WTC11 (cell line): Measurements from ENCODE around the gene TCTN3. TPM values are rescaled to one million over a fixed set of nuclear protein-coding genes. Genes with fewer than 3 reads are reported as not detected.

ENCODE experiments used
- ATAC-seq: fragments of 200-7000 bp; cut with Tn5 transposase; 2 replicates; pipeline ENCODE4 v1.10.0; 2021; ENCODE audit warnings: mild to moderate bottlenecking, moderate library complexity
- CTCF ChIA-PET: fragments of 300-600 bp; sonication (Branson Sonifier 250); formaldehyde crosslinking; loops from one replicate; lab custom pipeline; 2021; ENCODE audit warnings: antibody characterized with exemption; lab: Charles Lee
- POLR2A ChIA-PET: fragments of 350-600 bp; sonication (Branson Sonifier 250); formaldehyde crosslinking; loops from one replicate; lab custom pipeline; 2021; ENCODE audit warnings: antibody characterized with exemption; lab: Charles Lee
- DNase-seq: peaks from one replicate; pipeline ENCODE4 v3.0.0; 2021; ENCODE audit warnings: low spot score
- H3K27ac Mint-ChIP-seq: 2 replicates; pipeline ENCODE4 v1.8.0; 2021; ENCODE audit warnings: mixed read lengths
- H3K27me3 Mint-ChIP-seq: 2 replicates; pipeline ENCODE4 v1.8.0; 2021; ENCODE audit warnings: low read depth, mild to moderate bottlenecking, moderate library complexity, mixed read lengths
- H3K36me3 Mint-ChIP-seq: 2 replicates; pipeline ENCODE4 v1.8.0; 2021; ENCODE audit warnings: mixed read lengths
- H3K4me1 Mint-ChIP-seq: 2 replicates; pipeline ENCODE4 v1.8.0; 2022; ENCODE audit warnings: mixed read lengths
- H3K4me3 Mint-ChIP-seq: 2 replicates; pipeline ENCODE4 v1.8.0; 2021; ENCODE audit warnings: mild to moderate bottlenecking, moderate library complexity, mixed read lengths
- H3K9me3 Mint-ChIP-seq: 2 replicates; pipeline ENCODE4 v1.8.0; 2021; ENCODE audit warnings: mixed read lengths
- E2F1 ChIP-seq: sonication (generic); formaldehyde crosslinking; IDR thresholded peaks from 2 replicates; pipeline ENCODE4 v1.8.0; 2022; ENCODE audit warnings: mild to moderate bottlenecking, missing genetic modification reagents
- E2F5 ChIP-seq: sonication (generic); formaldehyde crosslinking; IDR thresholded peaks from 2 replicates; pipeline ENCODE4 v1.8.1; 2022; ENCODE audit warnings: mild to moderate bottlenecking, moderate library complexity, missing genetic modification reagents
- EMX1 ChIP-seq: fragments of 250-450 bp; sonication (Bioruptor Pico); IDR thresholded peaks from 2 replicates; pipeline ENCODE4 v1.8.0; 2021; ENCODE audit warnings: mild to moderate bottlenecking
- FOXJ3 ChIP-seq: sonication (generic); formaldehyde crosslinking; IDR thresholded peaks from 2 replicates; pipeline ENCODE4 v1.9.0; 2021; ENCODE audit warnings: missing genetic modification reagents, mild to moderate bottlenecking, borderline replicate concordance
- FOXK1 ChIP-seq: sonication (generic); formaldehyde crosslinking; IDR thresholded peaks from 2 replicates; pipeline ENCODE4 v1.8.0; 2022; ENCODE audit warnings: mild to moderate bottlenecking, moderate library complexity, missing genetic modification reagents
- FOXP1 ChIP-seq: sonication (generic); formaldehyde crosslinking; IDR thresholded peaks from 2 replicates; pipeline ENCODE4 v1.8.0; 2022; ENCODE audit warnings: missing genetic modification reagents, mild to moderate bottlenecking, moderate library complexity, borderline replicate concordance
- GRHL2 ChIP-seq: fragments of 250-450 bp; sonication (Bioruptor Pico); IDR thresholded peaks from 2 replicates; pipeline ENCODE4 v1.8.0; 2022; ENCODE audit warnings: mild to moderate bottlenecking, moderate library complexity; ENCODE audit not compliant: insufficient replicate concordance, severe bottlenecking
- JUN ChIP-seq: sonication (generic); formaldehyde crosslinking; IDR thresholded peaks from 2 replicates; pipeline ENCODE4 v1.8.0; 2023; ENCODE audit warnings: mild to moderate bottlenecking, missing genetic modification reagents
- NR3C1 ChIP-seq: sonication (generic); formaldehyde crosslinking; conservative IDR thresholded peaks from 2 replicates; pipeline ENCODE4 v1.8.1; 2023; ENCODE audit warnings: low read depth, mild to moderate bottlenecking, missing genetic modification reagents
- RORB ChIP-seq: fragments of 250-450 bp; sonication (Bioruptor Pico); IDR thresholded peaks from 2 replicates; pipeline ENCODE4 v1.9.0; 2021; ENCODE audit warnings: mild to moderate bottlenecking
- SMAD4 ChIP-seq: sonication (generic); formaldehyde crosslinking; IDR thresholded peaks from 2 replicates; pipeline ENCODE4 v1.8.0; 2022; ENCODE audit warnings: mild to moderate bottlenecking, missing genetic modification reagents
- TCF7 ChIP-seq: sonication (generic); formaldehyde crosslinking; IDR thresholded peaks from 2 replicates; pipeline ENCODE4 v1.8.0; 2022; ENCODE audit warnings: mild to moderate bottlenecking, low read depth, missing genetic modification reagents, moderate library complexity
- ZBTB21 ChIP-seq: sonication (generic); formaldehyde crosslinking; IDR thresholded peaks from 2 replicates; pipeline ENCODE4 v1.8.1; 2023; ENCODE audit warnings: mild to moderate bottlenecking, missing genetic modification reagents, borderline replicate concordance
- ZMAT4 ChIP-seq: fragments of 250-450 bp; sonication (Bioruptor Pico); IDR thresholded peaks from 2 replicates; pipeline ENCODE4 v1.9.0; 2021; ENCODE audit warnings: mild to moderate bottlenecking
- ZNF263 ChIP-seq: sonication (generic); formaldehyde crosslinking; IDR thresholded peaks from 2 replicates; pipeline ENCODE4 v1.8.1; 2022; ENCODE audit warnings: low read depth, mild to moderate bottlenecking, moderate library complexity, missing genetic modification reagents
- ZNF423 ChIP-seq: fragments of 250-450 bp; sonication (Bioruptor Pico); IDR thresholded peaks from 2 replicates; pipeline ENCODE4 v2.1.2; 2022; ENCODE audit warnings: mild to moderate bottlenecking, moderate library complexity
- ZNF512 ChIP-seq: sonication (generic); formaldehyde crosslinking; IDR thresholded peaks from 2 replicates; pipeline ENCODE4 v1.8.1; 2022; ENCODE audit warnings: missing genetic modification reagents, borderline replicate concordance
- total RNA-seq: library from RNA; stranded (reverse); gene quantifications from 3 replicates; pipeline ENCODE4 v1.2.3, GENCODE V29; 2021
- TF ChIP-seq, protein P1 (sequence below): sonication (generic); formaldehyde crosslinking; conservative IDR thresholded peaks from 2 replicates; pipeline ENCODE4 v1.8.1; 2022; ENCODE audit warnings: mild to moderate bottlenecking, missing genetic modification reagents
- TF ChIP-seq, protein P2 (sequence below): sonication (generic); formaldehyde crosslinking; IDR thresholded peaks from 2 replicates; pipeline ENCODE4 v1.8.0; 2023; ENCODE audit warnings: missing genetic modification reagents, mild to moderate bottlenecking, borderline replicate concordance
- TF ChIP-seq, protein P3 (sequence below): sonication (generic); formaldehyde crosslinking; IDR thresholded peaks from 2 replicates; pipeline ENCODE4 v1.8.1; 2023; ENCODE audit warnings: mild to moderate bottlenecking, missing genetic modification reagents

Gene TCTN3
- total RNA-seq, 1 experiment from 2014 or later = 26.4 TPM

GRCh38 chr10:95651346-95652060 lies 42.2 kb downstream of the TCTN3 start:
- ChIA-PET POLR2A (no interaction called here), CTCF (interaction anchor here (2.8 kb wide), 1 partner anchor 42 kb away, joined by 7 read pairs; the partner anchor contains the start of gene TCTN3)
- H3K36me3 Mint-ChIP-seq = peaks cover 54% of the 10 kb centered on the region
- TF ChIP-seq GRHL2 (CRISPR knock-in tag) (no peak), SMAD4 (CRISPR knock-in tag) (no peak), ZBTB21 (CRISPR knock-in tag) (no peak), EMX1 (no peak), FOXJ3 (CRISPR knock-in tag) (no peak), E2F5 (CRISPR knock-in tag) (no peak), TCF7 (CRISPR knock-in tag) (no peak), ZNF423 (no peak), FOXP1 (CRISPR knock-in tag) (no peak), ZMAT4 (CRISPR knock-in tag) (no peak), RORB (CRISPR knock-in tag) (no peak), FOXK1 (CRISPR knock-in tag) (no peak), ZNF512 (CRISPR knock-in tag) (no peak), JUN (CRISPR knock-in tag) (no peak), ZNF263 (no peak), E2F1 (CRISPR knock-in tag) (no peak), NR3C1 (CRISPR knock-in tag) (no peak)
- TF ChIP-seq, protein P1, sequence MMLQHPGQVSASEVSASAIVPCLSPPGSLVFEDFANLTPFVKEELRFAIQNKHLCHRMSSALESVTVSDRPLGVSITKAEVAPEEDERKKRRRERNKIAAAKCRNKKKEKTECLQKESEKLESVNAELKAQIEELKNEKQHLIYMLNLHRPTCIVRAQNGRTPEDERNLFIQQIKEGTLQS = no peak
- TF ChIP-seq, protein P2, sequence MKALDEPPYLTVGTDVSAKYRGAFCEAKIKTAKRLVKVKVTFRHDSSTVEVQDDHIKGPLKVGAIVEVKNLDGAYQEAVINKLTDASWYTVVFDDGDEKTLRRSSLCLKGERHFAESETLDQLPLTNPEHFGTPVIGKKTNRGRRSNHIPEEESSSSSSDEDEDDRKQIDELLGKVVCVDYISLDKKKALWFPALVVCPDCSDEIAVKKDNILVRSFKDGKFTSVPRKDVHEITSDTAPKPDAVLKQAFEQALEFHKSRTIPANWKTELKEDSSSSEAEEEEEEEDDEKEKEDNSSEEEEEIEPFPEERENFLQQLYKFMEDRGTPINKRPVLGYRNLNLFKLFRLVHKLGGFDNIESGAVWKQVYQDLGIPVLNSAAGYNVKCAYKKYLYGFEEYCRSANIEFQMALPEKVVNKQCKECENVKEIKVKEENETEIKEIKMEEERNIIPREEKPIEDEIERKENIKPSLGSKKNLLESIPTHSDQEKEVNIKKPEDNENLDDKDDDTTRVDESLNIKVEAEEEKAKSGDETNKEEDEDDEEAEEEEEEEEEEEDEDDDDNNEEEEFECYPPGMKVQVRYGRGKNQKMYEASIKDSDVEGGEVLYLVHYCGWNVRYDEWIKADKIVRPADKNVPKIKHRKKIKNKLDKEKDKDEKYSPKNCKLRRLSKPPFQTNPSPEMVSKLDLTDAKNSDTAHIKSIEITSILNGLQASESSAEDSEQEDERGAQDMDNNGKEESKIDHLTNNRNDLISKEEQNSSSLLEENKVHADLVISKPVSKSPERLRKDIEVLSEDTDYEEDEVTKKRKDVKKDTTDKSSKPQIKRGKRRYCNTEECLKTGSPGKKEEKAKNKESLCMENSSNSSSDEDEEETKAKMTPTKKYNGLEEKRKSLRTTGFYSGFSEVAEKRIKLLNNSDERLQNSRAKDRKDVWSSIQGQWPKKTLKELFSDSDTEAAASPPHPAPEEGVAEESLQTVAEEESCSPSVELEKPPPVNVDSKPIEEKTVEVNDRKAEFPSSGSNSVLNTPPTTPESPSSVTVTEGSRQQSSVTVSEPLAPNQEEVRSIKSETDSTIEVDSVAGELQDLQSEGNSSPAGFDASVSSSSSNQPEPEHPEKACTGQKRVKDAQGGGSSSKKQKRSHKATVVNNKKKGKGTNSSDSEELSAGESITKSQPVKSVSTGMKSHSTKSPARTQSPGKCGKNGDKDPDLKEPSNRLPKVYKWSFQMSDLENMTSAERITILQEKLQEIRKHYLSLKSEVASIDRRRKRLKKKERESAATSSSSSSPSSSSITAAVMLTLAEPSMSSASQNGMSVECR = no peak
- TF ChIP-seq, protein P3, sequence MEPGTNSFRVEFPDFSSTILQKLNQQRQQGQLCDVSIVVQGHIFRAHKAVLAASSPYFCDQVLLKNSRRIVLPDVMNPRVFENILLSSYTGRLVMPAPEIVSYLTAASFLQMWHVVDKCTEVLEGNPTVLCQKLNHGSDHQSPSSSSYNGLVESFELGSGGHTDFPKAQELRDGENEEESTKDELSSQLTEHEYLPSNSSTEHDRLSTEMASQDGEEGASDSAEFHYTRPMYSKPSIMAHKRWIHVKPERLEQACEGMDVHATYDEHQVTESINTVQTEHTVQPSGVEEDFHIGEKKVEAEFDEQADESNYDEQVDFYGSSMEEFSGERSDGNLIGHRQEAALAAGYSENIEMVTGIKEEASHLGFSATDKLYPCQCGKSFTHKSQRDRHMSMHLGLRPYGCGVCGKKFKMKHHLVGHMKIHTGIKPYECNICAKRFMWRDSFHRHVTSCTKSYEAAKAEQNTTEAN = no peak
- peaks cover 17% of the 10 kb centered on the region for H3K9me3 Mint-ChIP-seq
- ATAC-seq = no peak
- no peak for DNase-seq
- no peaks in the 10 kb centered on the region for H3K27me3 Mint-ChIP-seq
- no peak overlapping the region for H3K4me3 Mint-ChIP-seq
- H3K4me1 Mint-ChIP-seq = peaks cover 21% of the 10 kb centered on the region
- H3K27ac Mint-ChIP-seq = no peak overlapping the region
